Vagina (tissue), 2 donors: ENCODE results near the gene COX15. TPM values are rescaled to one million over a fixed set of nuclear protein-coding genes. Genes with fewer than 3 reads are reported as not detected.
"Not testable (repeated sequence)": the region's sequence is repeated elsewhere in the genome, so short reads cannot be mapped to it uniquely, and the experiment has no call there.

Experiments used
- DNase-seq, 2 donors: peaks; one replicate each; pipeline ENCODE4 v3.0.0-alpha.2; 2017; ENCODE audit errors: extremely low spot score in 2 of 2
- H3K27ac ChIP-seq: fragments of 200-600 bp; sonication (generic); one replicate; pipeline ENCODE4 v1.5.1; 2019
- H3K27me3 ChIP-seq: fragments of 200-600 bp; sonication (generic); one replicate; pipeline ENCODE4 v1.5.1; 2019
- H3K36me3 ChIP-seq, 2 donors: fragments of 200-600 bp; sonication (generic); one replicate each; pipeline ENCODE4 v1.5.1; 2017 to 2019
- H3K4me1 ChIP-seq: fragments of 200-600 bp; sonication (generic); one replicate; pipeline ENCODE4 v1.5.1; 2019
- H3K4me3 ChIP-seq, 2 donors: fragments of 200-600 bp; sonication (generic); 1 replicate in 1 of 2; 2 replicates in 1 of 2; pipeline ENCODE4 v1.5.1; 2016 to 2019
- H3K9me3 ChIP-seq: fragments of 200-600 bp; sonication (generic); one replicate; pipeline ENCODE4 v1.5.1; 2019
- CTCF ChIP-seq, 3 experiments: fragments of 450-650 bp in 2 of 3; fragments of 200-600 bp in 1 of 3; sonication (generic) in 1 of 3; IDR thresholded peaks; one replicate each; pipeline ENCODE4 v1.5.1; 2017 to 2019; ENCODE audit warnings: antibody characterized with exemption in 3 of 3, mild to moderate bottlenecking in 2 of 3, moderate library complexity in 2 of 3
- POLR2A ChIP-seq, 2 donors: fragments of 450-650 bp; IDR thresholded peaks; one replicate each; pipeline ENCODE4 v1.6.1; 2017; ENCODE audit warnings: antibody characterized with exemption in 2 of 2, mild to moderate bottlenecking in 2 of 2, moderate library complexity in 2 of 2
- POLR2AphosphoS5 ChIP-seq, 2 donors: sonication (generic); formaldehyde crosslinking; IDR thresholded peaks; one replicate each; pipeline ENCODE4 v1.9.0; 2017; ENCODE audit warnings: antibody characterized with exemption in 2 of 2, mild to moderate bottlenecking in 2 of 2, low read depth in 1 of 2; ENCODE audit not compliant: insufficient read depth in 1 of 2
- intact Hi-C: fragments of 100-400 bp; cut with DNase I; formaldehyde crosslinking; loops from one replicate; pipeline ENCODE4 v1.15.1; 2023
- total RNA-seq: library from RNA; depleted of rRNA; stranded (reverse); fragments of >200 nt; gene quantifications from one replicate; pipeline ENCODE4 v1.2.3, GENCODE V29; 2016

COX15 gene
- total RNA-seq, 1 donor from 2014 or later = 19.2 TPM

- Histone ChIP-seq H3K36me3 (peaks cover 0 to 86% of the 10 kb centered on the region in 2 donors), H3K27me3 (no peaks in the 10 kb centered on the region), H3K9me3 (peaks cover 8% of the 10 kb centered on the region), H3K4me1 (peaks cover 24% of the 10 kb centered on the region), H3K27ac (no peak overlapping the region), H3K4me3 (no peak overlapping the region)
- TF ChIP-seq CTCF (IDR thresholded peaks at IDR 0.05) = no peak
- TF ChIP-seq POLR2A (IDR thresholded peaks at IDR 0.05) = no peak
- TF ChIP-seq POLR2AphosphoS5 (IDR thresholded peaks at IDR 0.05; ENCODE audit: insufficient read depth in 1 of 2, low read depth in 1 of 2) = no peak
- DNase-seq = no peak
- intact Hi-C loops = no loop called here
Observed at GRCh38 chr10:99742701-99743100, 10.8 kb upstream of the COX15 start.

GRCh38 chr10:99742254-99742653 lies 10.3 kb upstream of the COX15 start:
- Histone ChIP-seq H3K4me3 (no peak overlapping the region), H3K9me3 (peaks cover 8% of the 10 kb centered on the region), H3K27me3 (no peaks in the 10 kb centered on the region), H3K4me1 (peaks cover 24% of the 10 kb centered on the region), H3K36me3 (peaks cover 0 to 86% of the 10 kb centered on the region in 2 donors), H3K27ac (no peak overlapping the region)
- no peak for TF ChIP-seq POLR2A (IDR thresholded peaks at IDR 0.05)
- no peak for TF ChIP-seq POLR2AphosphoS5 (IDR thresholded peaks at IDR 0.05; ENCODE audit: insufficient read depth in 1 of 2, low read depth in 1 of 2)
- TF ChIP-seq CTCF (IDR thresholded peaks at IDR 0.05) = no peak
- no peak for DNase-seq
- intact Hi-C loops = no loop called here

DNA sequence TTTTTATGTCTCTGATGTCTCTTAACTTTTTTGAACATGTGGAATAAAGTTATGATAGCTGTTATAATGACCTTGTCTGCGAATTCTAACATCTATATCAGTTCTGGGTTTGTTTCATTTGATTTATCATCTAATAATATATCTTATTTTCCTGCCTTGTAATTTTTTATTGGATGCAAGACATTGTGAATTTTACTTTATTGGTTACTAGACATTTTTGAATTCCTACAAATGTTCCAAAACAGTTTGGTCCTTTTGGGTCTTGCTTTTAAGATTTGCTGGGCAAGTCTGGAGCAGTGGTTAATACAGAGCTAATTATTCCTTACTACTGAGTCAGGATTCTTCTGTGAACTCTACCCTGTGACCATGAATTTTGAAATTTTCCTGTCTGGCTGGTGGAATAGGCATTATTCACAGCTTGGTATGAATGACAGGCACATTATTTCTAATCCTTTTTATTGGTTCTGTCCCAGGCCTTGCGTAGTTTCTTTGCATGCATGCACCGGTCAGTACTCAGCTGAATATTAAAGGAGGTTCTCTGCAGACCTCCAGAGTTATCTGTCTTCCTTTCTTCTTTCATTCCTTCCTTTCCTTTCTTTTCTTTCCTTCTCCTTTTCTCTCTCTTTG lies 9.1 kb upstream of the COX15 start:
- H3K9me3 ChIP-seq = peaks cover 8% of the 10 kb centered on the region
- no peak for DNase-seq
- no peak overlapping the region for H3K27ac ChIP-seq
- no peak for TF ChIP-seq POLR2A (IDR thresholded peaks at IDR 0.05)
- no peak for TF ChIP-seq CTCF (IDR thresholded peaks at IDR 0.05)
- TF ChIP-seq POLR2AphosphoS5 (IDR thresholded peaks at IDR 0.05; ENCODE audit: insufficient read depth in 1 of 2, low read depth in 1 of 2) = peak in 1 of 2 donors; percentile 28
- peaks cover 0 to 81% of the 10 kb centered on the region in 2 donors for H3K36me3 ChIP-seq
- no peaks in the 10 kb centered on the region for H3K27me3 ChIP-seq
- no peak overlapping the region for H3K4me3 ChIP-seq
- intact Hi-C loops = no loop called here
- H3K4me1 ChIP-seq = peaks cover 24% of the 10 kb centered on the region

- Histone ChIP-seq H3K9me3 (peaks cover 8% of the 10 kb centered on the region), H3K27me3 (no peaks in the 10 kb centered on the region), H3K27ac (no peak overlapping the region), H3K4me1 (peaks cover 24% of the 10 kb centered on the region), H3K4me3 (no peak overlapping the region), H3K36me3 (peaks cover 0 to 73% of the 10 kb centered on the region in 2 donors)
- no peak for TF ChIP-seq POLR2A (IDR thresholded peaks at IDR 0.05)
- TF ChIP-seq POLR2AphosphoS5 (IDR thresholded peaks at IDR 0.05; ENCODE audit: insufficient read depth in 1 of 2, low read depth in 1 of 2) = no peak
- TF ChIP-seq CTCF (IDR thresholded peaks at IDR 0.05) = no peak
- DNase-seq = no peak
- intact Hi-C loops = no loop called here
Observed at GRCh38 chr10:99740260-99740659, 8.3 kb upstream of the COX15 start.

GRCh38 chr10:99734111-99734510 lies 2.2 kb upstream of the COX15 start:
- H3K27me3 ChIP-seq, H3K9me3 ChIP-seq, DNase-seq, H3K27ac ChIP-seq, intact Hi-C loops, H3K4me3 ChIP-seq: not testable (repeated sequence)
- H3K36me3 ChIP-seq = peaks cover 0 to 23% of the 10 kb centered on the region in 2 donors
- H3K4me1 ChIP-seq = peaks cover 32% of the 10 kb centered on the region
